H1 (cell line): ENCODE measurements around the gene FHL2.

Experiments
- CHD1 ChIP-seq: IDR thresholded peaks from 2 replicates; pipeline ENCODE4 v1.6.1; 2012; ENCODE audit warnings: low read depth, low read length, improper control_type of control experiment
- EZH2 ChIP-seq: fragments of 200-600 bp; sonication (generic); IDR thresholded peaks from 2 replicates; pipeline ENCODE4 v1.7.1; 2012; ENCODE audit warnings: low read depth, mild to moderate bottlenecking, moderate library complexity, low read length, inconsistent platforms; ENCODE audit not compliant: severe bottlenecking
- GABPA ChIP-seq: IDR thresholded peaks from 2 replicates; pipeline ENCODE4 v1.6.1; 2011; ENCODE audit warnings: mild to moderate bottlenecking, low read length, moderate library complexity, borderline replicate concordance; ENCODE audit not compliant: insufficient read depth
- POLR2A ChIP-seq, 2 experiments: IDR thresholded peaks; 1 replicate in 1 of 2; 2 replicates in 1 of 2; pipeline ENCODE4 v1.6.1; 2011; ENCODE audit warnings: low read depth in 2 of 2, low read length in 2 of 2, mild to moderate bottlenecking in 2 of 2; ENCODE audit errors: control extremely low read depth in 1 of 2
- RFX5 ChIP-seq: IDR thresholded peaks from 2 replicates; pipeline ENCODE4 v1.6.1; 2011; ENCODE audit warnings: low read depth, low read length, improper control_type of control experiment, borderline replicate concordance
- SP2 ChIP-seq: IDR thresholded peaks from 2 replicates; pipeline ENCODE4 v1.6.1; 2012; ENCODE audit warnings: mild to moderate bottlenecking, low read length, inconsistent platforms
- SUZ12 ChIP-seq: fragments of 200-600 bp; sonication (generic); IDR thresholded peaks from 2 replicates; pipeline ENCODE4 v1.6.1; 2012; ENCODE audit warnings: mild to moderate bottlenecking, inconsistent platforms, low read length, moderate library complexity, mixed read lengths
- TAF1 ChIP-seq: IDR thresholded peaks from 2 replicates; pipeline ENCODE4 v1.6.1; 2011; ENCODE audit warnings: mild to moderate bottlenecking, low read depth, low read length
- TCF12 ChIP-seq: IDR thresholded peaks from 2 replicates; pipeline ENCODE4 v1.6.1; 2011; ENCODE audit warnings: low read depth, mild to moderate bottlenecking, low read length
- ZNF274 ChIP-seq: IDR thresholded peaks from 2 replicates; pipeline ENCODE4 v1.7.0; 2012; ENCODE audit warnings: low read length, borderline replicate concordance; ENCODE audit errors: extremely low read depth
- TF ChIP-seq, protein P1 (sequence below): IDR thresholded peaks from 2 replicates; pipeline ENCODE4 v1.6.1; 2012; ENCODE audit warnings: low read length, inconsistent platforms
- TF ChIP-seq, protein P2 (sequence below), 3 experiments: IDR thresholded peaks; 1 replicate in 2 of 3; 2 replicates in 1 of 3; pipeline versions ENCODE4 v1.5.1 to v1.6.1; 2011; ENCODE audit warnings: low read length in 3 of 3, mild to moderate bottlenecking in 3 of 3, inconsistent platforms in 2 of 3, low read depth in 1 of 3, moderate library complexity in 1 of 3; ENCODE audit not compliant: insufficient read depth in 1 of 3; ENCODE audit errors: control extremely low read depth in 1 of 3

DNA sequence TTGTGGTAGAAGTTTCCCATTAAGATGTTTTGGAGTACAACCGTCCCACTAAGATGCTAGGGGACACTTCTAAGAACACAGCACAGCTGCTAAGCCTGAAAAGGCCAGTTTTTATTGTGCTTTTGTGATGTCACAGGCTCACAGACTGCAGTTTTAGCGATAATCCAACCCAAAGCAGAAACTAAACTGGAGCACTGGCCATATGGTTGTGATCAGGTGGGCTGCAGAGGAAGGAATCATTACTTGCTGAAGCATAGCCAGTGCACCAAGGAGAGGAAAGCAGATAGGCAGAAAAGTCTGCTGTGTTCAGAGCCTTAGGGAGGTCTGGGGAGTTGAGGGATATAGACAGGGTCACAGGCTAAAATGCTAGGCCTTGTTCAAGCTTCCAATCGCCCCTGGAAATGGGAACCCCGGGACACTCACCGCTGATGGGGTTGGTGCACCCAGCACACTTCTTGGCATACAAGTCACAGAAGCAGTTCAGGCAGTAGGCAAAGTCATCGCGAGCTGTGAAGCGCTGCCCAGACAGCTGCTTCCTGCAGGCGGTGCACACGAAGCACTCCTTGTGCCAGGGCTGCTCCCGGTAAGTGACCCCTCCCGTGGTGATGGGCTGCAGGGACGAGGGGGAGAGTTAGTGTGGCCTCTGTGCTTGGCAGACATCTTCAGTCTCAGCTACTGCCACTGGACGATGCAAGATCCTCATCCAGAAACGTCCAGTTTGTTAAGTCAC lies 35.8 kb downstream of the FHL2 start:
- TF ChIP-seq, protein P1, sequence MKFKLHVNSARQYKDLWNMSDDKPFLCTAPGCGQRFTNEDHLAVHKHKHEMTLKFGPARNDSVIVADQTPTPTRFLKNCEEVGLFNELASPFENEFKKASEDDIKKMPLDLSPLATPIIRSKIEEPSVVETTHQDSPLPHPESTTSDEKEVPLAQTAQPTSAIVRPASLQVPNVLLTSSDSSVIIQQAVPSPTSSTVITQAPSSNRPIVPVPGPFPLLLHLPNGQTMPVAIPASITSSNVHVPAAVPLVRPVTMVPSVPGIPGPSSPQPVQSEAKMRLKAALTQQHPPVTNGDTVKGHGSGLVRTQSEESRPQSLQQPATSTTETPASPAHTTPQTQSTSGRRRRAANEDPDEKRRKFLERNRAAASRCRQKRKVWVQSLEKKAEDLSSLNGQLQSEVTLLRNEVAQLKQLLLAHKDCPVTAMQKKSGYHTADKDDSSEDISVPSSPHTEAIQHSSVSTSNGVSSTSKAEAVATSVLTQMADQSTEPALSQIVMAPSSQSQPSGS, result no peak
- TF ChIP-seq TAF1 (no peak), POLR2A (IDR thresholded peaks at IDR 0.05; ENCODE audit: control extremely low read depth in 1 of 2, low read depth in 2 of 2, low read length in 2 of 2) (no peak), SUZ12 (no peak), EZH2 (no peak), SP2 (no peak), CHD1 (no peak), TCF12 (no peak), GABPA (no peak), ZNF274 (no peak), RFX5 (no peak)
- TF ChIP-seq, protein P2, sequence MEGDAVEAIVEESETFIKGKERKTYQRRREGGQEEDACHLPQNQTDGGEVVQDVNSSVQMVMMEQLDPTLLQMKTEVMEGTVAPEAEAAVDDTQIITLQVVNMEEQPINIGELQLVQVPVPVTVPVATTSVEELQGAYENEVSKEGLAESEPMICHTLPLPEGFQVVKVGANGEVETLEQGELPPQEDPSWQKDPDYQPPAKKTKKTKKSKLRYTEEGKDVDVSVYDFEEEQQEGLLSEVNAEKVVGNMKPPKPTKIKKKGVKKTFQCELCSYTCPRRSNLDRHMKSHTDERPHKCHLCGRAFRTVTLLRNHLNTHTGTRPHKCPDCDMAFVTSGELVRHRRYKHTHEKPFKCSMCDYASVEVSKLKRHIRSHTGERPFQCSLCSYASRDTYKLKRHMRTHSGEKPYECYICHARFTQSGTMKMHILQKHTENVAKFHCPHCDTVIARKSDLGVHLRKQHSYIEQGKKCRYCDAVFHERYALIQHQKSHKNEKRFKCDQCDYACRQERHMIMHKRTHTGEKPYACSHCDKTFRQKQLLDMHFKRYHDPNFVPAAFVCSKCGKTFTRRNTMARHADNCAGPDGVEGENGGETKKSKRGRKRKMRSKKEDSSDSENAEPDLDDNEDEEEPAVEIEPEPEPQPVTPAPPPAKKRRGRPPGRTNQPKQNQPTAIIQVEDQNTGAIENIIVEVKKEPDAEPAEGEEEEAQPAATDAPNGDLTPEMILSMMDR (IDR thresholded peaks at IDR 0.05; ENCODE audit: control extremely low read depth in 1 of 3, insufficient read depth in 1 of 3, low read depth in 1 of 3, low read length in 3 of 3), result no peak
